Measurements from ENCODE around the gene MBD3L3. TPM values are rescaled to one million over a fixed set of nuclear protein-coding genes. Genes with fewer than 3 reads are reported as not detected.
A peak's percentile ranks its signal among the peaks of the same experiment; 100 is the strongest.

The MBD3L3 gene
- total RNA-seq, 1 experiment from 2014 or later: 9.0 TPM

DNA sequence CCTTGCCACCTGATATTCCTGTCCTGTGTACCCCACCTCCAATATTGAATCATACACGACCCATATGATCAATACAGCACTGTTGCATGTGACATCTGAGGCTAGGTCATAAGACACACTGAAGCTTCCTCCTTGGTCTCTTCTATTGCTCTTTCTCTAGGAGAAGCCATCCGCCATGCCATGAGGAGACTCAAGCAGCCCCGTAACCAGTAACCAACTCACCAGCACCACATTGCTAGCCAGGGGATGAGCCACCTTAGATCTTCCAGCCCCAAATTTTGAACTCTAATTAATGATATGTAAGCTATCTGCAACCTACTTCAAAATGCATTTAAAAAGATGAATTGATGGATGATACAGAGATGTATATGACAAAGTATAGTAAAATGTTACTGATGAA lies 39.6 kb upstream of the MBD3L3 start:
- Histone ChIP-seq H3K9me3 (ENCODE audit: low read depth, low read length, poor library complexity, severe bottlenecking) (no peaks in the 10 kb centered on the region), H3K36me3 (ENCODE audit: insufficient read depth, low read length, poor library complexity, severe bottlenecking) (no peaks in the 10 kb centered on the region), H3K27me3 (replicated peaks; ENCODE audit: insufficient read depth, low read depth, low read length, poor library complexity) (no peaks in the 10 kb centered on the region), H3K4me1 (ENCODE audit: insufficient read depth, low read length, poor library complexity, severe bottlenecking) (peaks cover 3% of the 10 kb centered on the region), H3K27ac (ENCODE audit: low read depth, low read length, poor library complexity, severe bottlenecking) (no peak overlapping the region), H3K4me3 (ENCODE audit: low read depth, low read length, poor library complexity, severe bottlenecking) (no peak overlapping the region)
- TF ChIP-seq EZH2 (IDR thresholded peaks at IDR 0.05; ENCODE audit: borderline replicate concordance, low read depth, low read length, poor library complexity, severe bottlenecking): no peak
- TF ChIP-seq, protein P1, sequence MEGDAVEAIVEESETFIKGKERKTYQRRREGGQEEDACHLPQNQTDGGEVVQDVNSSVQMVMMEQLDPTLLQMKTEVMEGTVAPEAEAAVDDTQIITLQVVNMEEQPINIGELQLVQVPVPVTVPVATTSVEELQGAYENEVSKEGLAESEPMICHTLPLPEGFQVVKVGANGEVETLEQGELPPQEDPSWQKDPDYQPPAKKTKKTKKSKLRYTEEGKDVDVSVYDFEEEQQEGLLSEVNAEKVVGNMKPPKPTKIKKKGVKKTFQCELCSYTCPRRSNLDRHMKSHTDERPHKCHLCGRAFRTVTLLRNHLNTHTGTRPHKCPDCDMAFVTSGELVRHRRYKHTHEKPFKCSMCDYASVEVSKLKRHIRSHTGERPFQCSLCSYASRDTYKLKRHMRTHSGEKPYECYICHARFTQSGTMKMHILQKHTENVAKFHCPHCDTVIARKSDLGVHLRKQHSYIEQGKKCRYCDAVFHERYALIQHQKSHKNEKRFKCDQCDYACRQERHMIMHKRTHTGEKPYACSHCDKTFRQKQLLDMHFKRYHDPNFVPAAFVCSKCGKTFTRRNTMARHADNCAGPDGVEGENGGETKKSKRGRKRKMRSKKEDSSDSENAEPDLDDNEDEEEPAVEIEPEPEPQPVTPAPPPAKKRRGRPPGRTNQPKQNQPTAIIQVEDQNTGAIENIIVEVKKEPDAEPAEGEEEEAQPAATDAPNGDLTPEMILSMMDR (conservative IDR thresholded peaks at IDR 0.05; ENCODE audit: low read depth, low read length): no peak
- intact Hi-C loops (cut with micrococcal nuclease; ENCODE audit: unreplicated experiment): no loop called here
- no peak for DNase-seq (ENCODE audit: low spot score)
- BruUV-seq (replicated peaks): no TSS peak
- ChIA-PET CTCF (no interaction called here), POLR2A (ENCODE audit: low non-redundant PET) (no interaction called here)

DNA sequence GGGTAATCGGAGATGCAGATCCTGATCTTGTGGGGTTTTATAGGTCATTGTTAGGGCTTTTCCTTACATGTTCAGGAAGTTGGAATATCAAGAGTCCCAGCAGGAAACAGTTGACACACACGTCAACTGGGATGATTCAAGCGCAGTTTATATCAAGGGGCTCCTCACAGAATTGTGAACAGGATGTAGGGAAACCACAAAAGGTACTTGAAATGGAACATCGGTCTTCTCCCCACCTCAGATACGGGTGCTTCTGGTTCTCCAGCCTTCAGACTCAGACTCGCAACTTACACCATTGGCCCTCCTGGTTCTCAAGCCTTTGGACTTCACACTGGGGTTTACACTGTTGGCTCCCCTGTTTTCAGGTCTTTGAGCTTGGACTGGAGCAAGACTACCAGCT lies 30.5 kb upstream of the MBD3L3 start:
- Histone ChIP-seq H3K36me3 (ENCODE audit: insufficient read depth, low read length, poor library complexity, severe bottlenecking) (peaks cover 9% of the 10 kb centered on the region), H3K4me3 (ENCODE audit: low read depth, low read length, poor library complexity, severe bottlenecking) (no peak overlapping the region), H3K4me1 (ENCODE audit: insufficient read depth, low read length, poor library complexity, severe bottlenecking) (no peaks in the 10 kb centered on the region), H3K27ac (ENCODE audit: low read depth, low read length, poor library complexity, severe bottlenecking) (no peak overlapping the region), H3K9me3 (ENCODE audit: low read depth, low read length, poor library complexity, severe bottlenecking) (peaks cover 33% of the 10 kb centered on the region), H3K27me3 (replicated peaks; ENCODE audit: insufficient read depth, low read depth, low read length, poor library complexity) (no peaks in the 10 kb centered on the region)
- DNase-seq (ENCODE audit: low spot score): no peak
- ChIA-PET POLR2A (ENCODE audit: low non-redundant PET) (no interaction called here), CTCF (no interaction called here)
- intact Hi-C loops (cut with micrococcal nuclease; ENCODE audit: unreplicated experiment): no loop called here
- no TSS peak for BruUV-seq (replicated peaks)
- TF ChIP-seq EZH2 (IDR thresholded peaks at IDR 0.05; ENCODE audit: borderline replicate concordance, low read depth, low read length, poor library complexity, severe bottlenecking): no peak
- TF ChIP-seq, protein P1 (conservative IDR thresholded peaks at IDR 0.05; ENCODE audit: low read depth, low read length): no peak

- intact Hi-C loops (cut with micrococcal nuclease; ENCODE audit: unreplicated experiment): no loop called here
- TF ChIP-seq, protein P1 (conservative IDR thresholded peaks at IDR 0.05; ENCODE audit: low read depth, low read length): no peak
- TF ChIP-seq EZH2 (IDR thresholded peaks at IDR 0.05; ENCODE audit: borderline replicate concordance, low read depth, low read length, poor library complexity, severe bottlenecking): no peak
- Histone ChIP-seq H3K36me3 (ENCODE audit: insufficient read depth, low read length, poor library complexity, severe bottlenecking) (peaks cover 65% of the 10 kb centered on the region), H3K4me1 (ENCODE audit: insufficient read depth, low read length, poor library complexity, severe bottlenecking) (no peaks in the 10 kb centered on the region), H3K27ac (ENCODE audit: low read depth, low read length, poor library complexity, severe bottlenecking) (no peak overlapping the region), H3K9me3 (ENCODE audit: low read depth, low read length, poor library complexity, severe bottlenecking) (peaks cover 87% of the 10 kb centered on the region), H3K27me3 (replicated peaks; ENCODE audit: insufficient read depth, low read depth, low read length, poor library complexity) (no peaks in the 10 kb centered on the region), H3K4me3 (ENCODE audit: low read depth, low read length, poor library complexity, severe bottlenecking) (no peak overlapping the region)
- ChIA-PET CTCF (no interaction called here), POLR2A (ENCODE audit: low non-redundant PET) (no interaction called here)
- no peak for DNase-seq (ENCODE audit: low spot score)
- TSS peak; percentile 10 for BruUV-seq (replicated peaks)
These were observed 24.8 kb upstream of the MBD3L3 start for GRCh38 chr19:7083076-7083956.

All from A673 (cell line).